HL-60 (cell line): Measurements from ENCODE around the gene GNS.

ENCODE experiments used
- POLR2AphosphoS5 ChIP-seq: IDR thresholded peaks from 2 replicates; pipeline ENCODE4 v1.6.1; 2012; ENCODE audit warnings: low read depth
- TF ChIP-seq, protein P1 (sequence below): IDR thresholded peaks from one replicate; pipeline ENCODE4 v1.5.1; 2011; ENCODE audit warnings: low read length, control low read depth, inconsistent platforms; ENCODE audit not compliant: insufficient read depth

DNA sequence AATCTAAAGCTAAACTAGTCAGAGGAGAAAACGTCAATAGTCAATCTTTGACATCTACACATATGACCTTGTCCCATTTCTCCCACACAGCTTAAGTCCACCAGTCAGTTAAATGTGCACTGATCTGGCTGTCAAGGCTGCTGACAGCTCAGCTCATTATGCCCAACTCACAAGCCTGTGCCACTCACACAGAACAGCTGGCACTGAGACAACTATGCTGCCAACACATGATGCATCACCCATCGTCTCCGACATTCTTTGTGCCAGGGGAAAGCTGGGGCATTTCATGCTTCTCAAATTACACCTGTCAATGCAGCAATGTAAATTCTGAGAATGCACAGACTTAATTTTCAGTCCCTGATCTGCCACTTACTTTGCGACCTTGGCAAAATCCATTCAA is 25.3 kb downstream of the GNS start:
- TF ChIP-seq, protein P1, sequence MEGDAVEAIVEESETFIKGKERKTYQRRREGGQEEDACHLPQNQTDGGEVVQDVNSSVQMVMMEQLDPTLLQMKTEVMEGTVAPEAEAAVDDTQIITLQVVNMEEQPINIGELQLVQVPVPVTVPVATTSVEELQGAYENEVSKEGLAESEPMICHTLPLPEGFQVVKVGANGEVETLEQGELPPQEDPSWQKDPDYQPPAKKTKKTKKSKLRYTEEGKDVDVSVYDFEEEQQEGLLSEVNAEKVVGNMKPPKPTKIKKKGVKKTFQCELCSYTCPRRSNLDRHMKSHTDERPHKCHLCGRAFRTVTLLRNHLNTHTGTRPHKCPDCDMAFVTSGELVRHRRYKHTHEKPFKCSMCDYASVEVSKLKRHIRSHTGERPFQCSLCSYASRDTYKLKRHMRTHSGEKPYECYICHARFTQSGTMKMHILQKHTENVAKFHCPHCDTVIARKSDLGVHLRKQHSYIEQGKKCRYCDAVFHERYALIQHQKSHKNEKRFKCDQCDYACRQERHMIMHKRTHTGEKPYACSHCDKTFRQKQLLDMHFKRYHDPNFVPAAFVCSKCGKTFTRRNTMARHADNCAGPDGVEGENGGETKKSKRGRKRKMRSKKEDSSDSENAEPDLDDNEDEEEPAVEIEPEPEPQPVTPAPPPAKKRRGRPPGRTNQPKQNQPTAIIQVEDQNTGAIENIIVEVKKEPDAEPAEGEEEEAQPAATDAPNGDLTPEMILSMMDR = no peak
- TF ChIP-seq POLR2AphosphoS5 = no peak
